GM23248 (cell line): ENCODE results near the gene SH3BGR.

Experiments used
- EZH2 ChIP-seq: fragments of 200-600 bp; sonication (generic); IDR thresholded peaks from 2 replicates; pipeline ENCODE4 v1.6.1; 2018; ENCODE audit warnings: antibody characterized with exemption, mild to moderate bottlenecking; ENCODE audit not compliant: insufficient read depth, poor library complexity, severe bottlenecking
- EZH2phosphoT487 ChIP-seq: fragments of 200-600 bp; sonication (generic); IDR thresholded peaks from 2 replicates; pipeline ENCODE4 v1.6.1; 2018; ENCODE audit warnings: antibody characterized with exemption, moderate library complexity, mild to moderate bottlenecking, low read depth; ENCODE audit not compliant: insufficient read depth

- TF ChIP-seq EZH2phosphoT487 (no peak), EZH2 (no peak)
Observed at GRCh38 chr21:39513735-39514134, 62.0 kb downstream of the SH3BGR start.
